ENCODE measurements around the gene TMEM187.

TMEM187 gene, protein sequence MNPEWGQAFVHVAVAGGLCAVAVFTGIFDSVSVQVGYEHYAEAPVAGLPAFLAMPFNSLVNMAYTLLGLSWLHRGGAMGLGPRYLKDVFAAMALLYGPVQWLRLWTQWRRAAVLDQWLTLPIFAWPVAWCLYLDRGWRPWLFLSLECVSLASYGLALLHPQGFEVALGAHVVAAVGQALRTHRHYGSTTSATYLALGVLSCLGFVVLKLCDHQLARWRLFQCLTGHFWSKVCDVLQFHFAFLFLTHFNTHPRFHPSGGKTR

DNA sequence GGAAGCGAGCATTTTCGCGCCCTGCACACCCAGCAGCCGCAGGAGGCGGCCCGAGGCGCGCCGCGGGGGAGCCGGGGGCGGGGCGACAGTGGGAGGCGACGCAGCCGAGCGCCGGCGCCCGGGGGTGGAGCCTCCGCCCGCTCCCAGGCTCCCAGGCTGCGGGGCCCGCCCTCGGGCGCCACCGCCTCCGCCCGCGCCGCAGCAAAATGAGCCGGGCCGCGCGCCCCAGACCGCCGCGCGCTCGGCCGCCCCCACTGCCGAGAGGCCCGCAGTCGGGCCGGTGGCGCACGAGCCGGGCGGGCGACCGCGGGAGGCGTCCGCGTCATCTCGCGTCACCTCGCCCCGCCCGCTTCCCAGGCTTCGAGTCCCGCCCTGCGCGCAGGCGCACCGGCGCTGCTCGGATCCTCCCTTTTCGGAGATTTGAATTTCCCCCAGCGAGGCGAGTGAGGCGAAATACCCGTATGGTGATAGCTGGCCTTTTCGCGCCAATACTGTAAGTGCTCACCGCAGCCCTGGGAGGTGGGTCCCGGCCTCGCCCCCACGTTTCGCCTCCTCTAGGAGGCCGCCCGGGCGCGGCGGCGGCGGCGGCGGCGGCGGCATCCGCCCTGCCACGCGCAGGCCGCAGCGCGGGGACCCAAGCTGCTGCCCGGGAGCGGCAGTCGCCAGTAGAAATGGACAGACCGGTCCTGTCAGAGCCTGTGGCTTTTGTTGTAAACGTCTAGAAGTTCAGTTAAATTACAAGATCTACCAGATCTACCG lies at the start of gene TMEM187:
Gene TMEM187 (plus strand): TSS at position 387 of the 759 bp plus-strand sequence. CDS start 9,309 bp downstream, outside the sequence.
- DNase-seq = peak; percentile 77 to 87

DNA sequence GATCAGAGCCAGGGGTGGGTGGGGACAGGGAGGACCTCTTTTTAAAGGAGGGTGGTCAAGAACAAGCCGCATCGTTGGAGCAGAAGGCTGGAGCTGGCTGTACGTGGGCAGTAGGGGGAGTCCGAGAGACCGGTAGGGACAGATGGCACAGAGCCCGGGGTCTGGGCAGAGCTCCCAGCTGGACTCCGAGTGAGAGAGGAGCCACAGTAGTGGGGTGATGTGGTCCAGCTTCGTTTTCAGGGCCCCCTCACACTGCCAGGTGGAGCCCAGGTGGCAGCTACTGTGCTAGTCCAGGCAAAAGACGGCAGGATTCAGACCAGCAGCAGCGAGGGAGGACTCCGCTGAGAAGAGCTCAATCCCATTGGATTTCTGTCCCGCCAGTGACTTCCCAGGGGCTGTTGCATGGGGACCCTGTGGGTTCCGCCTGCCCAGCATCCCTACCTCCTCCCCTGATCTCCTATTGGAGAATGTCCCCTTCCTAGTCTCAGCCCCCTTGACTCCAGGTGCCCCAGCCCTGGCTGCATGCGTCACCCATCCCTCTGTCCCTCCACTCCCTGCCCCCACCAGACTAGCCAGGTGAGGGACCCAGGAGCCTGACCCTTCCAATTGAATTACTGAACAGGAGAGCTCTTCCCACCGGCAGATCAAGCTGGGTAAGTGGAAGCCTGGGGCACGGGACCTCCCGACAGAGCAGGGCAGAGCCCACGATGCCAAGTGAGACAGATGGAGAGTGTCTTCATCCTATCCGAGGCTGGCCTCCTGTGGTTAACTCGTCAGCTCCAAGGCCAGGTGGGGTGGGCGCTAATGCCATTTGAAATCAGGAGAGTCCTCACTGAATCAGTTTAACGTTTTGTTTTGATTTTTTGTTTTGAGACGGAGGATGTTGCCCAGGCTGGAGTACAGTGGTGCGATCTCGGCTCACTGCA lies 49.4 kb upstream of the TMEM187 start:
- no peak for DNase-seq

DNA sequence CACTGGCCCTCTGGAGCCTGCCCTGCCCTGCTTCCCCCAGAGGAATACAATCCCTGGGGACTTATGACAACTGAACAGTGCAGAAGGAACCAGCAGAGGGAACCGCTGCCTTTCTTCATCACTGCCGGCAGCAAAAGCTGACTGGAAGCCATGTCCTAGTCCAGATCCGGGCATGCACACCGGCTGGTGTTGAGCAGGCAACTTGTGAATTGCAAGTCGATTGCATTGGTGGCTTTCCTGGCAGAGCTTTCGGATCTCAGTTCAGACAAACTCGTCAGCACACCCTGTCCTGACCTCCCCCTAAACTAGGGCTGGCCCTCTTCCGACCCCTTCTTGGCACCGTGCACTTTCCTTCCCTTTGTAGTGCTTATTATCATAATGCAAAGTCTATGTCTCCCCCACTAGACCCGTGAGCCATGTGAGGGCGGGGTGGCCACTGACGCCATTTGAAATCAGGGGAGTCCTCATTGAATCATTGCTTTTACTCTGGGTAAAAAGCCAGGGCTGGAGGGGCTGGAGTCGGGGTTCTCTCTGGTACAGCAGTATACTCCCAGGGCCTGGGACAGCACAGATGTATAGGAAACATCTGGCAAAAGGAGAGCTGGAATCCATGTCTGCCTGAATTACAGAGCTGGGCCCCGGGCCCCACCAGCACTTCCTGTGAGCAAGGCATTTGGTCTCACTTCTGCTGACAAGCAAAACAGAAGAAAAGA lies 48.2 kb upstream of the TMEM187 start:
- DNase-seq = no peak

DNA sequence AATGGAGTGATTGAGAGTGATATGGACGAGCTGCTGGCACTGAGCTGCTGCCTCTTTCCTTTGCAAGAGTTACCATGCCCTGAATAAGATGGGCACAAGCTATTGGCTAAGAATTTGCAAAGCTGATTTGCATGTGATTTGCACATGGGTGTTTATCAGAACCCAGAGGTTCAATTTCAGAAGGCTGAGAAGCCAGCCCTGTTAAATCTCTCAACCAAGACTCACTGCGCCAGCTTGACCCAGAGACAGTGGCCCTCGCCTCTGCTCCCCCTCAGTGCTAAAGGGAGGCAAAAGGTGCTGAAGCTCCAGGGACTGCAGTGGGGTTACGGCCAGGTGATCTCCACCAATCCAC lies 47.2 kb upstream of the TMEM187 start:
- no peak for DNase-seq

DNA sequence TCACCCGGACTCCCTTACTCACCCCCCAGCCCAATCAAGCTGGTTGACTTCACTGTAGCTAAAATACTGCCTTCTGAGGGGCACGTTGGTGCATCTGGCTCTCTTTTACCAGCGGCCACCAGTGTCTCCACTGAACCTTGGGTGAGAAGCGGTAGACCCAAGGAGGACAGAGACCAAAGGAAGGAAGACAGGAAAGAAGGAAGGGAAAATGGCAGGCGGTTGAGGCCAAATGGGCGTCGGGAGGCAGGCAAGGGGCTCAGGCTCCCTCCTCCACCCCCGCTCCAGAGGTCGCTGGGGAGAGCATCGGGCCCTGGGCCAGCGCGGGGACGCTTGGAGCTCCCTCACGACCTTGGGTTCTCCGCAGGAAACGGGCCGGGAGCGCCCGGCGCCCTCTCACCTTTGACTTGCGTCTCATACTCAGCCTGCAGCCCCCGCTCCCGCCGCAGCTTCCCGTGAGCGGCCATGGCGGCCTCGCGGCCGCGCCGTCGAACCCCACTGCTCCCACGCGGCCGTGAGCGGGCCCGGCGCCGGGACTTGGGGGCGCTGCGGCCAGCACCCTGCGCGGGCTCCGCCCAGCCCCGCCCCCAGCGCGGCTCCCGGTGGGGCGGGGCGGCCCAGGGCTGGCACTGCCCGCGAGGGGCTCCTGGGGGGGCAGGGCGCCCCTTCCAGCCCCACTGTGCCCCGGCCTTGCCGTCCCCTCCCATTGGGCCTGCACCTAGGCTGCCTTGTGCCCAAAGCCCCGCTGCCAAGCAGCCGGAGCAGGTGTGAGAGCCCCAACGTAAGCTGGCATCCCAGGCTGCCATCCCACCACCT lies 46.6 kb upstream of the TMEM187 start, which contains the start of gene ARHGAP4:
Gene ARHGAP4 (minus strand): TSS at position 526 of the 813 bp plus-strand sequence. CDS start 62 bp downstream, at position 464.
- DNase-seq = peak; percentile 33 to 45

DNA sequence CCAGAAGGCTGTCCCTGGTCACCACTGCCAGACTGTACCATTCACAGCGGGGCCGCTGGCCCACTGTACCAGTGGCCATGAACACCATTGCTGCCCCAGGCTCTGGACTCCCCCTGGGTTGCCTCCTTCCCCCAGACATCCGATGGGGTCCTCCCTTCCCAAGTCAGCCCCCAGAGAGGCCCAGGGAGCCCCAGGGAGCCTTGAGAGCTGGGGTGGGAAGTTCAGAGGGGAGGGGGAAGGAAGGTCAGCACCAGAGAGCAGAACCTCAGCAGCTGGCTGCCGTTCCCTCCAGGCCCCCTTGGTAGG lies 46.0 kb upstream of the TMEM187 start:
- DNase-seq = no peak

DNA sequence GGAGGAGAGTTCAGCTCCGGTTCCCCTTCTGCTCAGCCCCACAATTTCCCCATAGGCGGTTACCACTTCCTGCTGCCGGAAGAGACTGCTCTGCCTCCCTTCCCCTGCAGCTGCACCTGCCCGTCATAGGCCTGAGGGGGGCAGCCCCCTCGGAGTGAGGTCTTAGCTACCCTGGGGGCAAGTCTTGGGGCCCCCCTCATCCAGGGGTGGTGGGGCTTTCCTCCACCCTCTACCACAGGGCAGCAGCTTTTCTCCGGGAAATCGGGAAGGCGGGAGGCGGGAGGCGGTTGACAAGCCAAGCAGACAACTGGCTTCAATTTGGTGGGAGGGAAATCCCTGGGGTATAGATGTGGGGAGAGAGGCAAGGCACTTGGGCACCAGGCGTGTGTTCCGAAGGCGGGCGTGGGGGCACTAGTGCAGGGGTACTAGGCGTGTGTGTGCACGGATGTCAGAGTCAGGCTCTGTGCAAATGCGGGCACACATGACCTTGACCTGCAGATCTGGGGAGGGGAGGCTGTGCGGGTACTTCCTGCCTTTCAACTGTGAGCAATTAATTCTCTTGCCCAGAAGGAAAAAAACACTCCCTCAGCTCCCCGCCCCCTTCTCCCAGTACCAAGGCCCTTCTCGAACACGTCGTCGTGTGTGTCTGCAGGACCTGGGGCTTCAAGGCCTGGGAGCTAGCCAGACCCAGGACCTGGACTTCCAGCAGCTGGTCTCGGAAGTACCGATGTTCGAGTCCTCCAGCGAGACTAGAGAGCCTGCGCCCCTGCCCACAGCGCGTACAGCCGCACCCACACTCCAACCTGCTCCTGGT lies 45.5 kb upstream of the TMEM187 start:
- peak; percentile 52 to 54 for DNase-seq

DNA sequence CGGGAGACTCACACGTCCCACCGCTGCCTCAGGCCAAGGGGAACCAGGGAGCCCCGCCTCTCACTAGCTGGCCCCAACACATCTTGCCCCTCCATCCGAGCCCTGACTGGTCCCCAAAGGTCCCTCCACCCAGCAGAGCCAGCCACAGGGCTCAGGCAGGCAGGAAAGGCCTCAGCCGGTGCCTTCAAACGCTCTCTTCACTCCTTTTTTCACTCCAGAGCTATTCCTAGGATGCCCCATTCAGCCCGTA lies 45.0 kb upstream of the TMEM187 start:
- no peak for DNase-seq

DNA sequence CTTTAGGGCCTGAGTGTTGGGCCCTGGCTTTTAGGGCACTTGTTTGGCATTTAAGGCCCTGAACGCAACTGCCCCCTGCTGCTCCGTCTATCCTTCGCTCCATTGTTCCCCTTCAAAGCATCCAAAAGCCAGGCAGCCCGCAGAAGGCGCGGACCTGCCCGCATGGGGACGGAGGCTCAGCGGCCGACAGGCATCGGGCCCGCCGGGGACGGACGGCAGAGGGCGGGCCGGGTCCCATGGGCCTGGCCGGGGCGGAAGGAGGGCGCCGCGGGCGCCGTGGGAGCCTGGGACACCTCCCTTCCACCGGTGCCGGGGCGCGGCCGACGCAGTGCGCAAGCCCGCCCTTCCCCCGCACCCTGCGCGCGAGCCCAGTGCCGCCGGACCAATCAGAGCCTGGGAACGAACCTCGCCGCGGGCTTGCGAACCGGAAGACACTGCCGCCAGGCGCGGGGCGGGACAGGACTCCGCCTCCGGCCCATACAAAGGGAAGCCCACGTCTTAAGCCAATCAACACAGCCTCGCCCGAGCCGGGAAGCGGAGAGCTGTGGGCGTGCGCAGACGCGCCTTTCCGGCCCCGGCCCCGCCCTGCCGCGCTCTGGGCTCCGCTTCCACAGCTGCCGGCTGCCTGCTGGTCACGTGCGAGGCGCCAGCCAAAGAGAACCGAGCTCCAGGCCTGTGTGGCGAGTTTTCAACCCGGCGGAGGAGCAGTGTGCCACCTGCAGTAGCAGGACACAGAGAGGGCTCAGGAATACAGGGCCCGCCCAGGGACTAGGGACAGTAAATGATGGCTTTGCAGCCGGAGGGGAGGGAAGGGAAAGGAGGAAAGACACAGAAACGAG lies 44.4 kb upstream of the TMEM187 start:
- DNase-seq = peak; percentile 82 to 89

DNA sequence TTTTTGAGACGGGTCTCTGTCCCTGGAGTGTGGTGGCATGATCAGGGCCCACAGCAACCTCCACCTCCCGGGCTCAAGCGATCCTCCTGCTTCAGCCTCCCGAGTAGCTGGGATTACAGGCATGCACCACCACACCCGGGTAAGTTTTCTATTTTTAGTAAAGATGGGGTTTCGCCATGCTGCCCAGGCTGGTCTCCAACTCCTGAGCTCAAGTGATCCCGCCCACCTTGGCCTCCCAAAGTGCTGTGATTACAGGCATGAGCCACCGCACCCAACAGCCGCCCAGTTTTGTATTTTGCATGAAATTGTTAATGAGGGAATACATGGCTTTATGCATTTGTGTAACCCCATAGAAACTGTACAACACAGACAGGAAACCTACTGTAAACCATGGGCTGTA lies 43.7 kb upstream of the TMEM187 start:
- no peak for DNase-seq

DNA sequence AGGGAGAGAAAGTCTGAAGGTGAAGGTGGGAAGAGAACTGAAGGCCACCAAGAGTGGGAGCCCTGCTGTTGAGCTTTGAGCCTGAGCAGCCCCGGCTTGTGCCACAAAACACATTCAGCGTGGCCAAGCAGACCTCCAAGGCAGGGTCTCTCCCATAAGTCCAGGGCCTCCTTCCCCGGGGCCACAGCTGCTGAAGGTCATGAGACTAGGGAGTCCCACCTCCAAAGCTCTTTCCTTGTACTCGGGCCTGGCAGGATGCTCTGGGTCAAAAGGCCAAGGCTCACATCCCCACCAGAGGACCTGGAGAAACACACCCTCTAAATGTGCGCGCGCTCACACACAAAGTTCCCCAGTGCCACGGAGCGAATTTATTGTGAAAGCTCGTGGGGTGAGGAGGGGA lies 43.0 kb upstream of the TMEM187 start:
- no peak for DNase-seq

DNA sequence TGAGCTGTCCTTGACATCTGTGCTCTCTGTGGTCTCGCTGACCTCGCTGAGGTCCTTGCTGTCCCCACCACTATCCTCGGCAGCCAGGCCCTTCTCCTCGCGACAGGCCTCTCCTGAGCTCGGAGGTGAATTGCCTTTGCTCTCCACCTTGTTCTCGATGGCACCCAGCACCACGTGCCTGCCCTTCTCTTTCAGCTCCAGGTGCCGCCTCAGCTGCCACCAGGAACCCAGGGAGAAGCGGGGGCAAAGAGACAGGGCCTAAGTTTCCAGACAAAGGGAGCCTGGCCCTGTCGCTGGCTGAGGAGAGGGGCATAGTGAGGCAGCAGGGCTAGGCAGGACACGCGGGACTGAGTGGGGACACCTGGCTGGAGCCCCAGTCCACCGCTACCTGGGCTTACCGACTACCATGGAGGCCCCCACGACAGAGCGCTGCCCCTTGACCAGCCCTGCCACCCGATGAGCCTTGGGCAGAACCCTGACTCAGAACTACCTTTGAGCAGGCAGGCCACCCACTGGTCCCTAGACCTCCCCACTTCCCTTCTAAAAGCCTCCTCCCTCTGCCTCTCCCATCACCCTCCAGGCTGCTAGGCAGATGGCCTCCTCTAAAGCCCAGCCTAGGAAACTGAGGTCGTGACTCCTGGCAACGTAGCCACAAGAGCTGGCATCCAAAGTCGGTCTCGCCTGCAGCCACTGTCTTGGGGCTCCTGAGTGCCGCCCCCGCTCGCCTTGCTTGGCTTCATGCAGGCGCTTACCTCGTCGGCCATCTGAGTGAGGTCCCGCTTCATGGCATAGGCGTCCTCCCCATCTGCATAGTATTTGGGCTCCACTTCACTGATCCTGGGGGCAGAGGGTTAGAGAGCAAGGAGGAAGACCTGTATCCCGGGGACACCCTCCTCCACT lies 42.3 kb upstream of the TMEM187 start:
- DNase-seq = no peak

DNA sequence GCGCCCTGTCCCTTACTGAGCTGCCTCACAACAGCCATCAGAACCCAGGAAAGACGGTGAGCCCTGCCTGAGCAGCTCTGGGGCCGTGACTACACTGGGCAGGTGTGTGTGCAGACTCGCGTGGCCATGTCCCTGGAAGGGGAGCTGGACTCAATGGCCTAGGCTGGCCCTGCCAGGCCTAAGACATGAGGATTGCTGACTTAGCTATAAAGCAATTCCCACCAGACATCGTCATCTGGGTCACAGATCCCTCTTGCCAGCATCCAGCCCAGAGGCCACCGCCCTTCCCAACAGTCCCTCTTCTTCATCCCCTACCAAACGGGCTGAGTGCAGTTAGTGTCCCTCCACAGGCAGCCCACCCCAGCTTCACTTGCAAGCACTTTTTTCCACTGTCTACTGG lies 41.4 kb upstream of the TMEM187 start:
- DNase-seq = no peak

DNA sequence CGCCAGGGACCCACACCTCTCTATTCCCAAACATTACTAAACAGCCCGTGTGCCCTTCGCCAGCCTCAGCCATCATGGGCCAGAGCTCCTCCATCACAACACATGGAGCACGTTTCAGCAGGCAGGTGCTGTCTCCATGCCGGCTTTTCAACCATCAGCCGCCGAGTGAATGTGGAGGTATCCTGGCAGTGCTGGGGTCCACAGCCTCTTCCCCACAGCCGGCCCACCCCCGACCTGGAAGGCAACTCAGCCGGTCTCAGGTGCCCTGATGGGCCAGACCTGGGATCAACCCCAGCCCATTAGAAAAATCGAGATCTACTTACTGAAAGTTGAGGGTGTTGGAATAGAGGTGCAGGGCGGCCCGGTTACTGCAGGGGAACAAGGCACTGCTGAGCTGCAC lies 40.8 kb upstream of the TMEM187 start:
- DNase-seq = no peak

DNA sequence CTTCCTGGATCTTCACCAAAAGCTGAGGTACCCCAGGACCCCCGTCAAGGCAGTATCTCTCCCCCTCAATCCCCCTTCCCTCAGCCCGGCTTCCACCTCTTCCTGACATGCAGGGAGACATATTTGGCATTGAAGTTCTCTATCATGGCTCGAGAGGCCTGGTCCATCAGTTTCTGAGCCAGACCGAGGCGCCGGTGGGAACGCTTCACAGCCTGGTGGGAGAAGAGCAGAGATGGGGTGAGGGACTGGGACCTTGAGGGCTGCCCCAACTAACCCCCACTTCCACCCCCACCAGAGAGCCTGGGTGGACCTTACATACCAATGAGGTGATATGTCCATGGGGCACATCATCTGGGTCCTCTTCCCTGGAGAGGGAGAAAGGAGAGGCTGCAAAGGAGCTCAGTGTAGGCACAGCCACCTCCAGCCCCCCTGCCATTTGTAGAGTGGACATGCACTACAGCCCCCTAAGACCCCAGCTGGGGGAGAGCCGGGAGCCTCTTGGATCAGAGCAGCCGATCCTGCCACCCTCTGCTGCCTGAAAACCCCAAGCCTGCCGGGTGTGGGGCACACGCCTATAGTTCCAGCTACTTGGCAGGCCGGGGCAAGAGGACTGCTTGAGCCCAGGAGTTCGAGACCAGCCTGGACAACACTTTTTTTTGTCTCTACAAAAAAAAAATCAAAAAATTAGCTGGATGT lies 40.2 kb upstream of the TMEM187 start:
- no peak for DNase-seq

DNA sequence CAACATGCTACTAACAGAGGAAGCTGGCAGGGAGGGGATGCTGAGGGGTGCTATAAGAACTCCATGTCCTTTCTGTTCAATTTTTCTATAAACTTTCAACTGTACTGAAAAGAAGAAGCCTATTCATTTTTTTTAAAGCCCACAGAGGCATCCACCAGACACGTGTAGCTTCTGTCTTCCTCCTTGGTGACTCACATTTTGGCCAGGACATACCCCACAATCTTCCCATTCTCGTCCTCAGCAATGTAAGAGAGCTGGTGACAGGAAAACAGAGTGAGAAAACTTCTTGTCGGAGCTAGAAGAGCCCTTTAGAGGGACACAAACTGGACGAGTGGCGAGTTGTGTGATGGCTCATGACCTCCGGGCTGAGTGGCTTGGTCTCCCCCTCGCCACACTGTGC lies 38.8 kb upstream of the TMEM187 start:
- DNase-seq = no peak

DNA sequence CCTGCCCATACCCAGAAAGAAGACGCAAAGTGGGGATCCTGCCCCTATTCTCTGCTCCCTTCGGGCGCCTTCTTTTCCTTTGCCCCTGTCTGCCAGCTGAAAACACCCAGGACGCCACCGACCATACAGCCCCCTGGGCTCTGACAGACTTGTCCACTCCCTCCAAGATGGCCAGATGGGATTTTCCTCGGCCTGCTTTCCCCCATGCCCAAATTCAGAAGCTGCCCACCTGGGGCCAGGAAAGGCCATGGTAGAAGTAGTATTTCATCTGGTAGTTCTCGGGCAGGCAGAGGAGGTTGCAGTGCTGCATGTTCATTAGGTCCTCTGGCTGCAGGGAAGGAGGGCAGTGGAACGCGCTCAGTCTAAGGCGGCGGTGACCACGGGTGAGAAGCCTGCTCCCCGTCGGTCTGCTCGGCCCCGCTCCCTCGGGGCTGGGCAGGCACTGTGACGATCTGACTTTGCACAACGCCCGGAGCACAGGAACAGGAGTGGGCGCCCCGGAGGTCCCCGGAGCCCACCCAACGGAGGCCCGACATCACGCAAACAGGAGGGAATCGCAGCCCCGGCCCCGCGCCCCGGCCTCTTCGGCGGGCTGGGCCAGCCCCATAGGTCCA lies 38.3 kb upstream of the TMEM187 start:
- DNase-seq = no peak

DNA sequence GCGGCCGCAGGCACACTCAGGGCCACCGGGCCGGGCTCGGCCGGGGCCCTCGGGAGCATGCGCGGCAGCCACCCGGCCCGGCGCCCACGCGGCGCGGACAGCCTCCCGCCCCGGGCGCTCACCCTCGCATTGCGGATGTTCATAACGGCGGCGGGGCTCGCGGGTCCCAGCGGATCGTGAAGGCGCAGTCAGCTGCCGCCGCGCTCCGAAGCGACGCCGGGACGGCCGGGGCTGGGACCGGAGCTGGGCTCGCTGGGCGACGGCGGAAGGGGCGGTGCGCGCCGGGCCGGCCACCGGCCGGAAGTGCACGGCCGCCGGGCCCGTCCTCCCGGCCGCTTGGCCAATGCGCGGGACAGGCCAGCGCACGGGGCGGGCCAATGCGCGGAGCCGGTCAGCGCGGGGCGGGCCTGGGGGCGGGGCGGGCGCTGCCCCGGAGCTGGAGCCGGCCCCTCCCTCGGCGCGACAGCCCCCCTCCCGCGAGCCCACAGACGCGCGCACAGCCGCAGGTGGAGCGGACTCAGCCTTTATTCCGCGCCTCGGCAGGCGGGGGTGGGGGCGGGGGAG lies 37.7 kb upstream of the TMEM187 start, which contains the start of gene NAA10:
Gene NAA10 (minus strand): TSS at position 276 of the 564 bp plus-strand sequence. CDS start 133 bp downstream, at position 143.
- peak; percentile 40 to 50 for DNase-seq
